GM21447 (cell line): ENCODE measurements around the gene CREBL2.
"Not testable (repeated sequence)": the region's sequence is repeated elsewhere in the genome, so short reads cannot be mapped to it uniquely, and the experiment has no call there.

ENCODE experiments used
- ATAC-seq: cut with Tn5 transposase; IDR thresholded peaks from one replicate; pipeline ENCODE4 v1.9.1; 2021; ENCODE audit not compliant: unreplicated experiment

The CREBL2 gene

GRCh38 chr12:12635651-12636050 lies 24.0 kb downstream of the CREBL2 start:
- no peak for ATAC-seq

GRCh38 chr12:12636641-12637040 lies 25.0 kb downstream of the CREBL2 start:
- ATAC-seq = peak; percentile 75

GRCh38 chr12:12639995-12640394 lies 28.3 kb downstream of the CREBL2 start:
- not testable (repeated sequence) for ATAC-seq

- ATAC-seq = no peak
Observed at GRCh38 chr12:12641650-12642049, 30.0 kb downstream of the CREBL2 start.

GRCh38 chr12:12642916-12643315 lies 31.2 kb downstream of the CREBL2 start:
- ATAC-seq = no peak

GRCh38 chr12:12645485-12645884 lies 33.8 kb downstream of the CREBL2 start:
- ATAC-seq = peak; percentile 48

GRCh38 chr12:12645968-12646367 lies 34.3 kb downstream of the CREBL2 start:
- peak; percentile 87 for ATAC-seq

- no peak for ATAC-seq
Observed at GRCh38 chr12:12646483-12647072, 34.9 kb downstream of the CREBL2 start.

GRCh38 chr12:12648284-12648683 lies 36.6 kb downstream of the CREBL2 start:
- no peak for ATAC-seq

GRCh38 chr12:12648951-12649650 lies 37.4 kb downstream of the CREBL2 start:
- ATAC-seq = no peak

GRCh38 chr12:12651752-12652151 lies 40.1 kb downstream of the CREBL2 start:
- no peak for ATAC-seq

- ATAC-seq = not testable (repeated sequence)
Observed at GRCh38 chr12:12652704-12653103, 41.0 kb downstream of the CREBL2 start.

- no peak for ATAC-seq
Observed at GRCh38 chr12:12653922-12654321, 42.2 kb downstream of the CREBL2 start.

- ATAC-seq = no peak
Observed at GRCh38 chr12:12654691-12655460, 43.2 kb downstream of the CREBL2 start.

GRCh38 chr12:12660201-12660600 lies 48.5 kb downstream of the CREBL2 start:
- ATAC-seq = no peak

GRCh38 chr12:12661086-12661856 lies 49.6 kb downstream of the CREBL2 start:
- ATAC-seq = no peak

- ATAC-seq = no peak
Observed at GRCh38 chr12:12663644-12664294, 52.1 kb downstream of the CREBL2 start.

- no peak for ATAC-seq
Observed at GRCh38 chr12:12665194-12665593, 53.5 kb downstream of the CREBL2 start.

GRCh38 chr12:12668005-12668404 lies 56.3 kb downstream of the CREBL2 start:
- no peak for ATAC-seq

GRCh38 chr12:12669020-12669419 lies 57.3 kb downstream of the CREBL2 start:
- ATAC-seq = no peak
